Measurements from ENCODE around the gene USP13. TPM values are rescaled to one million over a fixed set of nuclear protein-coding genes. Genes with fewer than 3 reads are reported as not detected.

The USP13 gene
- total and polyA plus RNA-seq, 2 experiments from 2014 or later, result 9.6 to 15.7 TPM

DNA sequence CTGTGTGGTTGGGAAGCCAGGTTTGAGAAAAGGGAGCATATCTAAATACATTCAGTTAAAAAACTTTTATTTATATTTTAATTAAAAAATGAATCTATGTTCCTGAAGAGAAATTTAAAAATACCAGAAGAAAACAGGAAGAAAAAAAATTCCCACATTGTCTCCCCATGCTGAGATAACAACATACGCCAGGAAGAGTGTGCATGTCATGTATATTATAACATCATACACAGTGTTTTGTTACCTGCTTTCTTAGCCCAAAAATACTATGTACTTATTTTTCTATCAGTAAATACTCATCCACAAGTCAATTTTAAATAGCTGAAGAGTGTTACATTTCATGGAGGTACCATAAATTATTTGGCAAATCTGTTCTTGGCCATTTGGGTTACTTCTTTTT is 18.5 kb downstream of the USP13 start:
- whole genome bisulfite sequencing (ENCODE audit: low lambda C conversion rate, missing lambda C conversion rate), result 100% methylated on average over 1 of the region's 1 CpG
- Histone ChIP-seq H3K27me3 (no peaks in the 10 kb centered on the region), H4K20me1 (ENCODE audit: insufficient read depth, poor library complexity, severe bottlenecking) (no peaks in the 10 kb centered on the region), H3K9me3 (ENCODE audit: low read depth) (no peaks in the 10 kb centered on the region), H3K27ac (no peak overlapping the region), H3K4me1 (ENCODE audit: insufficient read depth) (no peaks in the 10 kb centered on the region), H3K9me2 (replicated peaks; ENCODE audit: insufficient read depth) (no peaks in the 10 kb centered on the region), H3K36me3 (replicated peaks; ENCODE audit: insufficient read depth, low read depth) (no peaks in the 10 kb centered on the region), H3K4me2 (no peak overlapping the region), H2AFZ (no peak overlapping the region), H3K79me2 (peaks cover 75% of the 10 kb centered on the region), H3K4me3 (no peak overlapping the region)
- TF ChIP-seq, protein P1, sequence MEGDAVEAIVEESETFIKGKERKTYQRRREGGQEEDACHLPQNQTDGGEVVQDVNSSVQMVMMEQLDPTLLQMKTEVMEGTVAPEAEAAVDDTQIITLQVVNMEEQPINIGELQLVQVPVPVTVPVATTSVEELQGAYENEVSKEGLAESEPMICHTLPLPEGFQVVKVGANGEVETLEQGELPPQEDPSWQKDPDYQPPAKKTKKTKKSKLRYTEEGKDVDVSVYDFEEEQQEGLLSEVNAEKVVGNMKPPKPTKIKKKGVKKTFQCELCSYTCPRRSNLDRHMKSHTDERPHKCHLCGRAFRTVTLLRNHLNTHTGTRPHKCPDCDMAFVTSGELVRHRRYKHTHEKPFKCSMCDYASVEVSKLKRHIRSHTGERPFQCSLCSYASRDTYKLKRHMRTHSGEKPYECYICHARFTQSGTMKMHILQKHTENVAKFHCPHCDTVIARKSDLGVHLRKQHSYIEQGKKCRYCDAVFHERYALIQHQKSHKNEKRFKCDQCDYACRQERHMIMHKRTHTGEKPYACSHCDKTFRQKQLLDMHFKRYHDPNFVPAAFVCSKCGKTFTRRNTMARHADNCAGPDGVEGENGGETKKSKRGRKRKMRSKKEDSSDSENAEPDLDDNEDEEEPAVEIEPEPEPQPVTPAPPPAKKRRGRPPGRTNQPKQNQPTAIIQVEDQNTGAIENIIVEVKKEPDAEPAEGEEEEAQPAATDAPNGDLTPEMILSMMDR (IDR thresholded peaks at IDR 0.05; ENCODE audit: poor library complexity), result no peak
- TF ChIP-seq EZH2phosphoT487 (IDR thresholded peaks at IDR 0.05; ENCODE audit: low read depth, severe bottlenecking, unreplicated experiment), result no peak
- TF ChIP-seq EZH2 (IDR thresholded peaks at IDR 0.05; ENCODE audit: borderline replicate concordance), result no peak
- no peak for DNase-seq (ENCODE audit: low spot score)

DNA sequence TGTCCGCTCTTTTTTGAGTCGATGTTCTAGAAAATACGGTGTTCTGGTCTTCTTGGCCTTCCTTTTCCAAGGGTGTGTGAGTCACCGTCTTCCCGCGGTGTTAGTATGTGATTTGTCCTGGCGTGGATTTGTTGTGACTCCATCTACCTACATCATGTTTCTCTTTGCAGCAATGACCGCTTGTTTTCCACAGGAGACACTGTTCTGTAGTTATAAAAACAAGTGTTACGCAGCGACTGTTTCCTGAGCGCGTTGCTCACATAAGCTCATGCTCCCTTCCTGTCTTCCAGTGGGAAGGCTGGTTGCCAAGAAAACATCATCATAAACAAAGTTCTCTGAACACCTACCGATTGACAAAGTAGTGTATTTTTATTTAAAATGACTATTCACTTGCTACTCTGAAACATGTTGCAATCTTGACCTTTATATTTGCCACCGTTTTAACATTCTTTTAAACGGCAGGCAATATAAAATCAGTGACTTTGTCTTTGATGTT is 19.0 kb downstream of the USP13 start:
- Histone ChIP-seq H3K9me2 (replicated peaks; ENCODE audit: insufficient read depth) (no peaks in the 10 kb centered on the region), H3K27ac (no peak overlapping the region), H3K4me3 (no peak overlapping the region), H3K27me3 (no peaks in the 10 kb centered on the region), H3K9me3 (ENCODE audit: low read depth) (no peaks in the 10 kb centered on the region), H3K4me2 (no peak overlapping the region), H3K79me2 (peaks cover 73% of the 10 kb centered on the region), H3K36me3 (replicated peaks; ENCODE audit: insufficient read depth, low read depth) (no peaks in the 10 kb centered on the region), H3K4me1 (ENCODE audit: insufficient read depth) (no peaks in the 10 kb centered on the region), H4K20me1 (ENCODE audit: insufficient read depth, poor library complexity, severe bottlenecking) (no peaks in the 10 kb centered on the region), H2AFZ (no peak overlapping the region)
- DNase-seq (ENCODE audit: low spot score), result peak; percentile 13
- TF ChIP-seq, protein P1 (IDR thresholded peaks at IDR 0.05; ENCODE audit: poor library complexity), result no peak
- TF ChIP-seq EZH2 (IDR thresholded peaks at IDR 0.05; ENCODE audit: borderline replicate concordance), result no peak
- no peak for TF ChIP-seq EZH2phosphoT487 (IDR thresholded peaks at IDR 0.05; ENCODE audit: low read depth, severe bottlenecking, unreplicated experiment)
- 92% methylated on average over 15 of the region's 15 CpGs for WGBS (ENCODE audit: low lambda C conversion rate, missing lambda C conversion rate)

DNA sequence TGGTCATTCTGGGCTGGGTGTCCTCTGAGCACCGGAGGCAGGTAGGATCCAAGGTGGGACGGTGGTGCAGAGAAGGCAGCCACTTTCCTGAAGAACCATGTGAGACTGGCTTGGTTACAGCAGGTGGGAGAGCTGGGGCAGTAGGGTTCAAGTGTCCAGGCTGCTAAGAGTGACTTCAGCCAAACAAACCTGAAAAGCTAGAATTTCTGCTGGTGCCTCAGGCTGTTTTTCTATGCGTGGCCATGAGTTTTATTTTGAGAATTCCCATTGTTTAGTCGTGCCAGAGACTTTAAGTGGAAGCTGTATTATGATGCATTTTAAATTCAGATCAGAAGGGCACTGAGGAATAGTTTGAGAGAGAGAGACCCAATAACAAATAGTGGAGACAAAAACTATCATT is 20.1 kb downstream of the USP13 start:
- no peaks in the 10 kb centered on the region for H3K9me2 ChIP-seq (replicated peaks; ENCODE audit: insufficient read depth)
- TF ChIP-seq EZH2 (IDR thresholded peaks at IDR 0.05; ENCODE audit: borderline replicate concordance), result no peak
- TF ChIP-seq, protein P1 (IDR thresholded peaks at IDR 0.05; ENCODE audit: poor library complexity), result no peak
- no peak for TF ChIP-seq EZH2phosphoT487 (IDR thresholded peaks at IDR 0.05; ENCODE audit: low read depth, severe bottlenecking, unreplicated experiment)
- H2AFZ ChIP-seq, result no peak overlapping the region
- no peaks in the 10 kb centered on the region for H3K36me3 ChIP-seq (replicated peaks; ENCODE audit: insufficient read depth, low read depth)
- 58% methylated on average over 4 of the region's 4 CpGs for WGBS (ENCODE audit: low lambda C conversion rate, missing lambda C conversion rate)
- peaks cover 70% of the 10 kb centered on the region for H3K79me2 ChIP-seq
- no peaks in the 10 kb centered on the region for H3K27me3 ChIP-seq
- DNase-seq (ENCODE audit: low spot score), result no peak
- no peak overlapping the region for H3K27ac ChIP-seq
- H3K9me3 ChIP-seq (ENCODE audit: low read depth), result no peaks in the 10 kb centered on the region
- H3K4me3 ChIP-seq, result no peak overlapping the region
- H3K4me2 ChIP-seq, result no peak overlapping the region
- H4K20me1 ChIP-seq (ENCODE audit: insufficient read depth, poor library complexity, severe bottlenecking), result no peaks in the 10 kb centered on the region
- no peaks in the 10 kb centered on the region for H3K4me1 ChIP-seq (ENCODE audit: insufficient read depth)

DNA sequence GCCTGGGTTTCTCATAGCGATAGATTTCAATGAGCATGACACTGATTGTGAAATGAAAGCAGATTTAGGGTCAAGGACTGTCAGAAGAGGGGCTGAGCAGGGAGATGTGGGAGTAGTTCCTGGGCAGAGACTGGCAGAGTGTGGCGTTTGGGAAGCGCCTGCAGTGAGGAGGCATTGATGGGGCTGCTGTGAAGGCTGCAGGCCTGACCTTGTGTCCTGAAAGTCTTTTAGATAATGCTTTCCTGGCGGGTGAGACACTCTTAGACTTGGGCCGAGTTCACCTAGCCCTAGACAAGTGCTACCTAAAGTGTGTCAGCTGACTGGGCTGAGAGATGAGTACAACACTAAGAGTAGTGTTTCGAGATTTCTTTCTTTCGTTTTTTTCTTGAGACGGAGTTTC is 20.7 kb downstream of the USP13 start:
- no peak overlapping the region for H3K4me3 ChIP-seq
- H4K20me1 ChIP-seq (ENCODE audit: insufficient read depth, poor library complexity, severe bottlenecking), result no peaks in the 10 kb centered on the region
- 92% methylated on average over 8 of the region's 8 CpGs for WGBS (ENCODE audit: low lambda C conversion rate, missing lambda C conversion rate)
- H3K27me3 ChIP-seq, result no peaks in the 10 kb centered on the region
- no peaks in the 10 kb centered on the region for H3K9me3 ChIP-seq (ENCODE audit: low read depth)
- H2AFZ ChIP-seq, result no peak overlapping the region
- H3K27ac ChIP-seq, result no peak overlapping the region
- no peaks in the 10 kb centered on the region for H3K9me2 ChIP-seq (replicated peaks; ENCODE audit: insufficient read depth)
- TF ChIP-seq, protein P1 (IDR thresholded peaks at IDR 0.05; ENCODE audit: poor library complexity), result no peak
- no peak for TF ChIP-seq EZH2 (IDR thresholded peaks at IDR 0.05; ENCODE audit: borderline replicate concordance)
- no peak for TF ChIP-seq EZH2phosphoT487 (IDR thresholded peaks at IDR 0.05; ENCODE audit: low read depth, severe bottlenecking, unreplicated experiment)
- no peak for DNase-seq (ENCODE audit: low spot score)
- H3K4me2 ChIP-seq, result no peak overlapping the region
- no peaks in the 10 kb centered on the region for H3K36me3 ChIP-seq (replicated peaks; ENCODE audit: insufficient read depth, low read depth)
- H3K4me1 ChIP-seq (ENCODE audit: insufficient read depth), result no peaks in the 10 kb centered on the region
- peaks cover 65% of the 10 kb centered on the region for H3K79me2 ChIP-seq

All from hepatocyte (in vitro differentiated cells).